Neural progenitor cell (in vitro differentiated cells): ENCODE results near the gene STX8.

ENCODE experiments used
- EZH2 ChIP-seq: fragments of 200-600 bp; sonication (generic); IDR thresholded peaks from 2 replicates; pipeline ENCODE4 v1.6.1; 2017; ENCODE audit warnings: antibody characterized with exemption, mild to moderate bottlenecking, moderate library complexity
- EZH2phosphoT487 ChIP-seq: fragments of 200-600 bp; sonication (generic); IDR thresholded peaks from 2 replicates; pipeline ENCODE4 v1.6.1; 2017; ENCODE audit warnings: antibody characterized with exemption
- TF ChIP-seq, protein P1 (sequence below): fragments of 200-600 bp; sonication (generic); IDR thresholded peaks from 2 replicates; pipeline ENCODE4 v1.5.1; 2017; ENCODE audit warnings: antibody characterized with exemption, mild to moderate bottlenecking

DNA sequence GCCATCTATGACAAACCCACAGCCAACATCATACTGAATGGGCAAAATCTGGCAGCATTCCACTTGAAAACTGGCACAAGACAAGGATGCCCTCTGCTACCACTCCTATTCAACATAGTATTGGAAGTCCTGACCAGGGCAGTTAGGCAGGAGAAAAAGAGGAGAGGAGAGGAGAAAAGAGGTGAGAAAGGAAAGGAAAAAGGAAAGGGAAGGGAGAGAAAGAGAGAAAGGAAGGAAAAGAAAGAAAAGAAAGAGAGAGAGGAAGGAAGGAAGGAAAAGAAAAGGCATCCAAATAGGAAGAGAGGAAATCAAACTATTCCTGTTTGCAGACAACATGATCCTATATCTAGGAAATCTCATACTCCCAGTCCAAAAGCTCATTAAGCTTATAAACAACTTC lies 11.5 kb downstream of the STX8 start:
- TF ChIP-seq, protein P1, sequence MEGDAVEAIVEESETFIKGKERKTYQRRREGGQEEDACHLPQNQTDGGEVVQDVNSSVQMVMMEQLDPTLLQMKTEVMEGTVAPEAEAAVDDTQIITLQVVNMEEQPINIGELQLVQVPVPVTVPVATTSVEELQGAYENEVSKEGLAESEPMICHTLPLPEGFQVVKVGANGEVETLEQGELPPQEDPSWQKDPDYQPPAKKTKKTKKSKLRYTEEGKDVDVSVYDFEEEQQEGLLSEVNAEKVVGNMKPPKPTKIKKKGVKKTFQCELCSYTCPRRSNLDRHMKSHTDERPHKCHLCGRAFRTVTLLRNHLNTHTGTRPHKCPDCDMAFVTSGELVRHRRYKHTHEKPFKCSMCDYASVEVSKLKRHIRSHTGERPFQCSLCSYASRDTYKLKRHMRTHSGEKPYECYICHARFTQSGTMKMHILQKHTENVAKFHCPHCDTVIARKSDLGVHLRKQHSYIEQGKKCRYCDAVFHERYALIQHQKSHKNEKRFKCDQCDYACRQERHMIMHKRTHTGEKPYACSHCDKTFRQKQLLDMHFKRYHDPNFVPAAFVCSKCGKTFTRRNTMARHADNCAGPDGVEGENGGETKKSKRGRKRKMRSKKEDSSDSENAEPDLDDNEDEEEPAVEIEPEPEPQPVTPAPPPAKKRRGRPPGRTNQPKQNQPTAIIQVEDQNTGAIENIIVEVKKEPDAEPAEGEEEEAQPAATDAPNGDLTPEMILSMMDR, result no peak
- TF ChIP-seq EZH2 (no peak), EZH2phosphoT487 (no peak)
